ENCODE data around the gene CNTNAP2. TPM values are rescaled to one million over a fixed set of nuclear protein-coding genes. Genes with fewer than 3 reads are reported as not detected.

Gene CNTNAP2
- total RNA-seq, 1 donor from 2014 or later, result 2.2 TPM

- Histone ChIP-seq H3K27ac (no peak overlapping the region), H3K27me3 (no peaks in the 10 kb centered on the region), H3K4me3 (no peak overlapping the region), H3K4me1 (no peaks in the 10 kb centered on the region), H3K9me3 (no peaks in the 10 kb centered on the region), H3K36me3 (no peaks in the 10 kb centered on the region)
- intact Hi-C loops (cut with DNase I), result no loop called here
- TF ChIP-seq POLR2A (IDR thresholded peaks at IDR 0.05) (no peak), CTCF (IDR thresholded peaks at IDR 0.05) (no peak), POLR2AphosphoS5 (IDR thresholded peaks at IDR 0.05; ENCODE audit: insufficient read depth in 1 of 2, low read depth in 1 of 2) (no peak)
- DNase-seq (ENCODE audit: extremely low spot score in 2 of 2), result no peak
These were observed 2202.2 kb downstream of the CNTNAP2 start for GRCh38 chr7:148318838-148319237.

- intact Hi-C loops (cut with DNase I), result no loop called here
- Histone ChIP-seq H3K4me3 (no peak overlapping the region), H3K9me3 (no peaks in the 10 kb centered on the region), H3K4me1 (no peaks in the 10 kb centered on the region), H3K36me3 (no peaks in the 10 kb centered on the region), H3K27me3 (no peaks in the 10 kb centered on the region), H3K27ac (no peak overlapping the region)
- no peak for DNase-seq (ENCODE audit: extremely low spot score in 2 of 2)
- no peak for TF ChIP-seq CTCF (IDR thresholded peaks at IDR 0.05)
- TF ChIP-seq POLR2AphosphoS5 (IDR thresholded peaks at IDR 0.05; ENCODE audit: insufficient read depth in 1 of 2, low read depth in 1 of 2), result no peak
- no peak for TF ChIP-seq POLR2A (IDR thresholded peaks at IDR 0.05)
These were observed 2202.8 kb downstream of the CNTNAP2 start for GRCh38 chr7:148319316-148319808.

GRCh38 chr7:148325208-148325607 lies 2208.6 kb downstream of the CNTNAP2 start:
- intact Hi-C loops (cut with DNase I), result no loop called here
- Histone ChIP-seq H3K4me3 (no peak overlapping the region), H3K36me3 (no peaks in the 10 kb centered on the region), H3K9me3 (no peaks in the 10 kb centered on the region), H3K27ac (no peak overlapping the region), H3K4me1 (no peaks in the 10 kb centered on the region), H3K27me3 (no peaks in the 10 kb centered on the region)
- DNase-seq (ENCODE audit: extremely low spot score in 2 of 2), result no peak
- no peak for TF ChIP-seq POLR2A (IDR thresholded peaks at IDR 0.05)
- no peak for TF ChIP-seq POLR2AphosphoS5 (IDR thresholded peaks at IDR 0.05; ENCODE audit: insufficient read depth in 1 of 2, low read depth in 1 of 2)
- no peak for TF ChIP-seq CTCF (IDR thresholded peaks at IDR 0.05)

- Histone ChIP-seq H3K9me3 (no peaks in the 10 kb centered on the region), H3K4me3 (no peak overlapping the region), H3K4me1 (no peaks in the 10 kb centered on the region), H3K27me3 (no peaks in the 10 kb centered on the region), H3K27ac (no peak overlapping the region), H3K36me3 (no peaks in the 10 kb centered on the region)
- no peak for DNase-seq (ENCODE audit: extremely low spot score in 2 of 2)
- intact Hi-C loops (cut with DNase I), result no loop called here
- TF ChIP-seq POLR2A (IDR thresholded peaks at IDR 0.05), result no peak
- TF ChIP-seq POLR2AphosphoS5 (IDR thresholded peaks at IDR 0.05; ENCODE audit: insufficient read depth in 1 of 2, low read depth in 1 of 2), result no peak
- no peak for TF ChIP-seq CTCF (IDR thresholded peaks at IDR 0.05)
These were observed 2210.8 kb downstream of the CNTNAP2 start for GRCh38 chr7:148327379-148327778.

- intact Hi-C loops (cut with DNase I), result no loop called here
- H3K9me3 ChIP-seq, result no peaks in the 10 kb centered on the region
- DNase-seq (ENCODE audit: extremely low spot score in 2 of 2), result no peak
- no peak overlapping the region for H3K27ac ChIP-seq
- H3K36me3 ChIP-seq, result no peaks in the 10 kb centered on the region
- TF ChIP-seq POLR2A (IDR thresholded peaks at IDR 0.05) (no peak), CTCF (IDR thresholded peaks at IDR 0.05) (no peak), POLR2AphosphoS5 (IDR thresholded peaks at IDR 0.05; ENCODE audit: insufficient read depth in 1 of 2, low read depth in 1 of 2) (no peak)
- no peaks in the 10 kb centered on the region for H3K27me3 ChIP-seq
- H3K4me1 ChIP-seq, result no peaks in the 10 kb centered on the region
- H3K4me3 ChIP-seq, result no peak overlapping the region
These were observed 2212.3 kb downstream of the CNTNAP2 start for GRCh38 chr7:148328906-148329305.
